Measurements from ENCODE around the gene SLC7A10.
"Not testable (repeated sequence)": the region's sequence is repeated elsewhere in the genome, so short reads cannot be mapped to it uniquely, and the experiment has no call there.

SLC7A10 gene

GRCh38 chr19:33201473-33201872 lies 24.2 kb downstream of the SLC7A10 start:
- no peak for DNase-seq

- no peak for DNase-seq
Measured at GRCh38 chr19:33199441-33200265, 26.0 kb downstream of the SLC7A10 start.

GRCh38 chr19:33198169-33198568 lies 27.5 kb downstream of the SLC7A10 start:
- no peak for DNase-seq

- no peak for DNase-seq
Measured at GRCh38 chr19:33197591-33198000, 28.1 kb downstream of the SLC7A10 start.

- no peak for DNase-seq
Measured at GRCh38 chr19:33196446-33197193, 29.0 kb downstream of the SLC7A10 start.

GRCh38 chr19:33195645-33196347 lies 29.9 kb downstream of the SLC7A10 start:
- no peak for DNase-seq

- no peak for DNase-seq
Measured at GRCh38 chr19:33194886-33195644, 30.6 kb downstream of the SLC7A10 start.

- no peak for DNase-seq
Measured at GRCh38 chr19:33194532-33194885, 31.1 kb downstream of the SLC7A10 start.

GRCh38 chr19:33193865-33194362 lies 31.7 kb downstream of the SLC7A10 start, which contains the start of gene LRP3:
TSS of gene LRP3 (plus strand) at chr19:33194330. CDS start at chr19:33194786, 456 bp downstream.
- no peak for DNase-seq

GRCh38 chr19:33193269-33193864 lies 32.3 kb downstream of the SLC7A10 start:
- no peak for DNase-seq

GRCh38 chr19:33192010-33192409 lies 33.6 kb downstream of the SLC7A10 start:
- DNase-seq: no peak

GRCh38 chr19:33191501-33191900 lies 34.1 kb downstream of the SLC7A10 start:
- no peak for DNase-seq

- not testable (repeated sequence) for DNase-seq
Measured at GRCh38 chr19:33191092-33191491, 34.6 kb downstream of the SLC7A10 start.

GRCh38 chr19:33189453-33189852 lies 36.2 kb downstream of the SLC7A10 start:
- DNase-seq: no peak

GRCh38 chr19:33187183-33187540 lies 38.5 kb downstream of the SLC7A10 start:
- no peak for DNase-seq

- DNase-seq: no peak
Measured at GRCh38 chr19:33186431-33187182, 39.0 kb downstream of the SLC7A10 start.

GRCh38 chr19:33177417-33177979 lies 48.2 kb downstream of the SLC7A10 start:
- peak; percentile 87 for DNase-seq

- peak; percentile 95 for DNase-seq
Measured at GRCh38 chr19:33176670-33177416, 48.8 kb downstream of the SLC7A10 start.

GRCh38 chr19:33175886-33176669 lies 49.6 kb downstream of the SLC7A10 start:
- DNase-seq: no peak

Measured in CD4-positive, alpha-beta T cell treated with Interleukin-17A for 4 hours (primary cell).